Measurements from ENCODE around the gene FBXL19. TPM values are rescaled to one million over a fixed set of nuclear protein-coding genes. Genes with fewer than 3 reads are reported as not detected.
A peak's percentile ranks its signal among the peaks of the same experiment; 100 is the strongest.

Gene FBXL19
- total RNA-seq, 1 donor from 2014 or later = 7.9 TPM

DNA sequence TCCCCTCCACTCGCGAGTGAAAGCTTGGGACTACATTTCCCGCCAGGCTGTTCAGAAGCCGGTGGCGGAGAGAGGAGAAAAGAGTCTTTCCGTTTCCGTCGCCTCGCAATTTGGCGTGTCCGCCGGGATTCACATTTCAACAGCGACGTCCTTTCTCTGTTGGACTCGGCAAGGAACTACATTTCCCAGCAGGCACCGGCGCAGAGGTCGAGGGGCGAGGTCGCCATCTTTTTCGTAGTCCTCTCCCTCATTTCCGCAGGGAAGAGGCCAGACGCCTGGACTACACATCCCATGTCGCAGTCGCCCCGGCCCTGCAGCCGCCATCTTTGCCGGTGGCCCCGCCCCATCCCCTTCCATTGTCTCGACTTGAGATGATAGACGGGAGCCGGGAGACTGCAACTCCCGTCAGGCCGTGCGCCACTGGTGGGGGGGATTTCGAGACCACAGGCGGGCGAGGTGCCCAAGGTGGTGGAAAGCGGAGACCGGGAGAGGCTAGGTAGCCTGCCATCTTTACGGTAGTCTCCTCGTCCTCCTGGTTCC is 882 bp upstream of the FBXL19 start:
- peaks cover 7% of the 10 kb centered on the region for H3K36me3 ChIP-seq (ENCODE audit: control insufficient read depth, insufficient read depth, low read length)
- peak overlapping the region; percentile 57 for H3K4me3 ChIP-seq (ENCODE audit: low read depth, low read length)
- DNase-seq (ENCODE audit: low read depth) (peak; percentile 97), FAIRE-seq (peak; percentile 94)
- TF ChIP-seq, protein P1, sequence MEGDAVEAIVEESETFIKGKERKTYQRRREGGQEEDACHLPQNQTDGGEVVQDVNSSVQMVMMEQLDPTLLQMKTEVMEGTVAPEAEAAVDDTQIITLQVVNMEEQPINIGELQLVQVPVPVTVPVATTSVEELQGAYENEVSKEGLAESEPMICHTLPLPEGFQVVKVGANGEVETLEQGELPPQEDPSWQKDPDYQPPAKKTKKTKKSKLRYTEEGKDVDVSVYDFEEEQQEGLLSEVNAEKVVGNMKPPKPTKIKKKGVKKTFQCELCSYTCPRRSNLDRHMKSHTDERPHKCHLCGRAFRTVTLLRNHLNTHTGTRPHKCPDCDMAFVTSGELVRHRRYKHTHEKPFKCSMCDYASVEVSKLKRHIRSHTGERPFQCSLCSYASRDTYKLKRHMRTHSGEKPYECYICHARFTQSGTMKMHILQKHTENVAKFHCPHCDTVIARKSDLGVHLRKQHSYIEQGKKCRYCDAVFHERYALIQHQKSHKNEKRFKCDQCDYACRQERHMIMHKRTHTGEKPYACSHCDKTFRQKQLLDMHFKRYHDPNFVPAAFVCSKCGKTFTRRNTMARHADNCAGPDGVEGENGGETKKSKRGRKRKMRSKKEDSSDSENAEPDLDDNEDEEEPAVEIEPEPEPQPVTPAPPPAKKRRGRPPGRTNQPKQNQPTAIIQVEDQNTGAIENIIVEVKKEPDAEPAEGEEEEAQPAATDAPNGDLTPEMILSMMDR (IDR thresholded peaks at IDR 0.05; ENCODE audit: insufficient read depth, low read length, severe bottlenecking) = no peak
- no peaks in the 10 kb centered on the region for H3K27me3 ChIP-seq (ENCODE audit: control insufficient read depth, insufficient read depth, low read length)

DNA sequence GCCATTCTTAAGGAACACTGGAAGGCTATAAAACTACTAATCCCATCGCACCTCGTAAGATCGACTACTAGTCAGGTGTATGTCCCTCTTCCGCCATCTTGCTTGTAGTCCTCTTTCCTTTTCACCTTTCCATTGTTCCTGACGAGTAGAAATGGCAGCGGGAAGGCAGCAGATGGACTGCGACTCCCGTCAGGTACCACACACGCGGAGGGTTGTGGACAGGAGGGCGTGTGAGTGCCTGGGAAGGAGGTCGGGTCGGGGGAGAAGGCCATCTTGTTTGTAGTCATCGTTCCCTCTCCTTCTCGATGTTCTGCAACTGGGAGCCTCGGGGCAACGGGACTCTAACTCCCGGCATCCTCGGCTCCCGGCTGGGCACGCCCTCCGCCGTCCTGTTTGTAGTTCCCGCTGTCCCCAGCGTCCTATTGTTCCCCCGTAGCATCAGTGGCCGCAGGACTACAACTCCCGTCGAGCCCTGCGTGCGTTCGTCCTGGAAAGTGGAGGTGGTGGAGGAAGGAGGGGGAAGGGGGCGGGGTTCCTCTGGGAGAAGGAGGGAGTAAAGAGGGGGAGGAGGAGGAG is 324 bp upstream of the FBXL19 start:
- peak; percentile 98 for DNase-seq (ENCODE audit: low read depth)
- FAIRE-seq = peak; percentile 83
- Histone ChIP-seq H3K4me3 (ENCODE audit: low read depth, low read length) (peak overlapping the region; percentile 55), H3K27me3 (ENCODE audit: control insufficient read depth, insufficient read depth, low read length) (no peaks in the 10 kb centered on the region), H3K36me3 (ENCODE audit: control insufficient read depth, insufficient read depth, low read length) (peaks cover 8% of the 10 kb centered on the region)
- TF ChIP-seq, protein P1 (IDR thresholded peaks at IDR 0.05; ENCODE audit: insufficient read depth, low read length, severe bottlenecking) = no peak

DNA sequence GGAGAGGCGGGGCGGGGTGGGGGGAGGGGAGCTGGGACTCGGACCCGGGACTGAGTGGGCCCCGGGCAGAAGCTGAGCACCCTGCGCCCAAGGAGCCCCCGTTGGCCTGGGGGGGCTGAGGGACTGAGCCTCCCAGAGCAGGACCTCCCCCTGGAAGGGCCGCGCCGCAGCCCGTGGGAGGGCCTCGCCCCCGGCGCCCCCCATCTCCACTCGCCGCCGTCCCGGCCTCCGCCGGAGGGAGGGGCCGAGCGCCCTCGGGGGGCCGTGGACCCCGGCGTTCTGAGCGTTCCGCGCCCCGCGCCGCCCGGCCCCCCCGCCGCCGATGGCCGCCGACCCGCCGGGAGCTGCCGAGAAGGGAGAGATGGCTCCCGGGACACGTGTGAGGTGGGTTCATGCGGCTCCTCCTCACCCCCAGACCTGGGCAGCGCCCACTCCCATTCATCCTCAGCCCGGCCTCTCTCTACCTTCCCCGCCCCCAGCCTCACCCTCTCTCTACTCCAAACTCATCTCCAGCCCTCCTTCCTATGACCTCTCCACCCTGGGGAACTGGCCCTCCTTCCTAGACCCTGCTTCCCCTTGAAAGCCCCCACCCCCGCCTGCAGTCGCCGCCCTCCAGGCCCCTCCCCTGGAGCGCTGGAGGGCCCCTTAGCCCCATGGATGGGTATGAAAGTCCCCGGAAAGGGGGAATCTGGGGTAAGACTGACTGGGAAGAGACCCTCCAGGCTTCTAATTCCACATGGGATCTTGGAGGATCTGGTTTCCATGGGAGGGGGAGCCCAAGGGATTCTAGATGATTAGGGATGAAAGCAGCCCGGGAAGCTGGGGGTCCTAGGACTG is 922 bp downstream of the FBXL19 start:
- DNase-seq (ENCODE audit: low read depth) (no peak), FAIRE-seq (no peak)
- Histone ChIP-seq H3K27me3 (ENCODE audit: control insufficient read depth, insufficient read depth, low read length) (no peaks in the 10 kb centered on the region), H3K4me3 (ENCODE audit: low read depth, low read length) (peak overlapping the region; percentile 55), H3K36me3 (ENCODE audit: control insufficient read depth, insufficient read depth, low read length) (peaks cover 8% of the 10 kb centered on the region)
- TF ChIP-seq, protein P1 (IDR thresholded peaks at IDR 0.05; ENCODE audit: insufficient read depth, low read length, severe bottlenecking) = no peak

DNA sequence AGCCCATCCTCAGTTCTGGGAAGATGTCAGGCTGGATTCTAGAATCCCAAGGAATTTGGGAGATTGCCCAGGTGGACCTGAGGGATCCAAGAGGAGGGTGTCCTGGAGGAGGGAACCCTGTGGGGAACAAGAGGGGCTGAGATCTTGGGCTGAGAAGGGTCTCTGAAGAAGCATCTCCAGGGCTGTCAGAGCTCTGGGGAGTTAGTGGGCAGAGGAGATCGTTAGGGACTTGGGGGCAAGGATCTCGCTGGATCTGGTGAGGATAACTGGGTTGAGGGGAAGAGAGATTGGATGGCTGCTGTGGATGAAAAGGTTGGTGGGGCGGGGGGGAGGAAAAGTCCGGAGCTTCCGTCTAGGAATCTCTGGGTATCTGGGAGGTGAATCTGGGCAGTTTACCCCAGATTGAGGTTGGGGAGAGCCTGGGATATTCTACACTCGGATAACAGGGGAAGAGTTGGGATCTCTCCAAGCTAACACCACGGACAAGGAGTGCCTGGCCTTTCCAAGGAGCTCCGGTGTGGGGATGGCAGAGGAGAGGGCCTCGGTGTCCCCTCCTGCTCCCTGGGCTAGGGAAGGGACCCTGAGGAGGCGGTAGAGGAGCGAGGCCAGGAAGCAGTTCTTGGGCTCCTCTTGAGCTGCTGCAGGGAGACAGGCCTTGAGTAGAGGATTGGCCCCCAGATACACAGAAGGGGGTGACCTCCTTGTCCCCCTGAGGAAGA is 1.7 kb downstream of the FBXL19 start:
- no peak for FAIRE-seq

DNA sequence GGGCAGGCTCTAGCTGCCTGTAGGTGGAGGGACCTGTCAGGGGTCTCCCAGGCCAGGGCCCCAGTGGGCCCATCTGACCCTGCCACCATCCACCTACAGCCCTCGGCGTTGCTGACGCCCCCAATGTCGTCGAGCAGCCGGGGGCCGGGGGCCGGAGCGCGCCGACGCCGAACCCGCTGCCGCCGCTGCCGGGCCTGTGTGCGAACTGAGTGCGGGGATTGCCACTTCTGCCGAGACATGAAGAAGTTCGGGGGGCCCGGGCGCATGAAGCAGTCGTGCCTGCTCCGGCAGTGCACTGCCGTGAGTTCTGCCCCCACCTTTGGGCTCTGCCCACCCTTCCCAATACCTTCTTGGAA is 2.2 kb downstream of the FBXL19 start:
- FAIRE-seq (no peak), DNase-seq (ENCODE audit: low read depth) (no peak)
- TF ChIP-seq, protein P1 (IDR thresholded peaks at IDR 0.05; ENCODE audit: insufficient read depth, low read length, severe bottlenecking) = no peak
- peaks cover 13% of the 10 kb centered on the region for H3K36me3 ChIP-seq (ENCODE audit: control insufficient read depth, insufficient read depth, low read length)
- no peak overlapping the region for H3K4me3 ChIP-seq (ENCODE audit: low read depth, low read length)
- no peaks in the 10 kb centered on the region for H3K27me3 ChIP-seq (ENCODE audit: control insufficient read depth, insufficient read depth, low read length)

More for the DNA sequence above, 1.7 kb downstream of the FBXL19 start:
- Histone ChIP-seq H3K4me3 (ENCODE audit: low read depth, low read length) (peak overlapping the region; percentile 55), H3K27me3 (ENCODE audit: control insufficient read depth, insufficient read depth, low read length) (no peaks in the 10 kb centered on the region), H3K36me3 (ENCODE audit: control insufficient read depth, insufficient read depth, low read length) (peaks cover 11% of the 10 kb centered on the region)
- TF ChIP-seq, protein P1 (IDR thresholded peaks at IDR 0.05; ENCODE audit: insufficient read depth, low read length, severe bottlenecking) = no peak
- no peak for DNase-seq (ENCODE audit: low read depth)

All from bronchial epithelial cell (primary cell).